SK-N-SH treated with all-trans-retinoic acid at 6 μM for 48 hours (cell line): ENCODE results near the gene IL17B.

Experiments
- ISL1 ChIP-seq: fragments of 250-450 bp; sonication (Bioruptor Pico); IDR thresholded peaks from 2 replicates; pipeline ENCODE4 v2.1.2; 2022; ENCODE audit warnings: mild to moderate bottlenecking, moderate library complexity
- OSR1 ChIP-seq: fragments of 250-450 bp; sonication (Bioruptor Pico); IDR thresholded peaks from 2 replicates; pipeline ENCODE4 v1.8.0; 2022; ENCODE audit warnings: moderate library complexity, mild to moderate bottlenecking, inconsistent platforms
- PPARA ChIP-seq: fragments of 250-450 bp; sonication (Bioruptor Pico); IDR thresholded peaks from 2 replicates; pipeline ENCODE4 v1.5.0; 2020; ENCODE audit warnings: mild to moderate bottlenecking, borderline replicate concordance
- TCF4 ChIP-seq: fragments of 250-450 bp; sonication (Bioruptor Pico); IDR thresholded peaks from 2 replicates; pipeline ENCODE4 v1.8.0; 2021; ENCODE audit warnings: mild to moderate bottlenecking, moderate library complexity, borderline replicate concordance
- ZNF8 ChIP-seq: fragments of 450-650 bp; formaldehyde crosslinking; IDR thresholded peaks from 2 replicates; pipeline ENCODE4 v1.5.0; 2020; ENCODE audit warnings: mild to moderate bottlenecking, moderate library complexity
- TF ChIP-seq, protein P1 (sequence below): fragments of 250-450 bp; sonication (Bioruptor Pico); IDR thresholded peaks from 2 replicates; pipeline ENCODE4 v1.8.0; 2020; ENCODE audit warnings: mild to moderate bottlenecking, moderate library complexity, borderline replicate concordance

DNA sequence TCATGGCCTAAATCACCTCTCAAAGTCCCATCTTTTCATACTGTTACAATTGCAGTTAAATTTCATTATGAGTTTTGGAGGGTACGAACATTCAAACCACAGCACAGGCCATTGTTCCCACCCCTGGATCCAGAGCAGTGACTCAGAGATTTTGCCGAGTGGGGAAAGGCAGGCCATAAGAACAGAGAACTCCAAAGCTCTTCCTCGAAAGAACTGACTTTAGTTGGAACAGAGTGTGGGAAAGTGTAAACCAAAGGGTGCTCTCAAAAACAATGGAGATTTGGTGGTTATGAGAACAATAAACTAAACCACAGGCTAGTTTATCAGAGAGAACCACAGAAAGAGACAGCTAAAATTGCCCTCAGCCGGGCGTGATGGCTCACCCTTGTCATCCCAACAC is 53.2 kb downstream of the IL17B start:
- no peak for TF ChIP-seq PPARA (CRISPR knock-in tag)
- TF ChIP-seq OSR1 (CRISPR knock-in tag) = no peak
- TF ChIP-seq, protein P1, sequence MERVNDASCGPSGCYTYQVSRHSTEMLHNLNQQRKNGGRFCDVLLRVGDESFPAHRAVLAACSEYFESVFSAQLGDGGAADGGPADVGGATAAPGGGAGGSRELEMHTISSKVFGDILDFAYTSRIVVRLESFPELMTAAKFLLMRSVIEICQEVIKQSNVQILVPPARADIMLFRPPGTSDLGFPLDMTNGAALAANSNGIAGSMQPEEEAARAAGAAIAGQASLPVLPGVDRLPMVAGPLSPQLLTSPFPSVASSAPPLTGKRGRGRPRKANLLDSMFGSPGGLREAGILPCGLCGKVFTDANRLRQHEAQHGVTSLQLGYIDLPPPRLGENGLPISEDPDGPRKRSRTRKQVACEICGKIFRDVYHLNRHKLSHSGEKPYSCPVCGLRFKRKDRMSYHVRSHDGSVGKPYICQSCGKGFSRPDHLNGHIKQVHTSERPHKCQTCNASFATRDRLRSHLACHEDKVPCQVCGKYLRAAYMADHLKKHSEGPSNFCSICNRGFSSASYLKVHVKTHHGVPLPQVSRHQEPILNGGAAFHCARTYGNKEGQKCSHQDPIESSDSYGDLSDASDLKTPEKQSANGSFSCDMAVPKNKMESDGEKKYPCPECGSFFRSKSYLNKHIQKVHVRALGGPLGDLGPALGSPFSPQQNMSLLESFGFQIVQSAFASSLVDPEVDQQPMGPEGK (CRISPR knock-in tag) = no peak
- TF ChIP-seq ISL1 (CRISPR knock-in tag) = no peak
- TF ChIP-seq TCF4 = no peak
- no peak for TF ChIP-seq ZNF8 (CRISPR knock-in tag)
